Activated CD8-positive, alpha-beta memory T cell treated with anti-CD3 and anti-CD28 coated beads, Interleukin-2, amount 50 U/mL, for 24 hours (primary cell): ENCODE results near the gene MAGI2.

Source experiments
- DNase-seq: peaks from one replicate; pipeline ENCODE4 v3.0.0-alpha.2; 2020; ENCODE audit errors: extremely low read depth

Gene MAGI2

DNA sequence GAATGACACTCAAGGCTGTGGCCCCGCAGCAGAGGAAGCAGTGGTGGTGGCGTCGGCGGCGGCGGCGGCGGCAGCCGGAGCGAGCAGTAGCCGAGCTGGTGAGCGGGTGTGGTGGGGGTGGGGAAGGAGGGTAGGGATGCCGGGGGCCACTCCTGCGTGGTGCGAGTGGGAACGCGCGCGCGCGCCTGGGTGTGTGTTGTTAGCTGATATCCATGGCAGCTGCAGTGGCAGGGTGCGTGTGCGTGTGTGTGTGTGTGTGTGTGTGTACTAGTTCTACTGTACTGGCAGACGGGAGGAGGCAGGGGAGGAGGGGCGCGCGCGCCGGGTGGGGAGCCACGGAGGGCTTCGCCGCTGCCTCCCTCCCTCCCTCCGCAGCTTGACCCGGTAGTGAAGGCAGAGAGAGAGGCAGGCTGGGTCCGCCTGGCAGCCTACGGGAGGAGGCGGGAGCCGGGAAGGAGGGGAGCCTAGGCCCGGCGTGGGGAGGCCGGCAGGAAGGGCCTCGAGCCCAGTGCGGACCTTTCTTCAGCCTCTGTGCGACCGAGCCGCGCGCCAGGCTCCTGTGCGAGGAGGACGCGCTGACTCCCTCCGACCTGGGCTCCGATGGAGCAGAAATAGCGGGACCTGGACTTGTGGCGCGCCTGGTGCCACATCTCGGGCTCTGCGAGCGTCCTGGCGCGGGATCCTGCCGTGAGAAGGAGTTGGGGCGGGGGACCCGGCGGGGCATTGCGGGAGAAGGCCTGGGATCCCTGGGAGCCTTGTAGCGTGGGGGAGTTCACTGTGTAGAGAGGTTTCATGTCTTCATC is at the start of gene MAGI2:
MAGI2 (minus strand) TSS at position 110 of the 803 bp plus-strand sequence. CDS start 347 bp downstream, outside the sequence.
- no peak for DNase-seq

DNA sequence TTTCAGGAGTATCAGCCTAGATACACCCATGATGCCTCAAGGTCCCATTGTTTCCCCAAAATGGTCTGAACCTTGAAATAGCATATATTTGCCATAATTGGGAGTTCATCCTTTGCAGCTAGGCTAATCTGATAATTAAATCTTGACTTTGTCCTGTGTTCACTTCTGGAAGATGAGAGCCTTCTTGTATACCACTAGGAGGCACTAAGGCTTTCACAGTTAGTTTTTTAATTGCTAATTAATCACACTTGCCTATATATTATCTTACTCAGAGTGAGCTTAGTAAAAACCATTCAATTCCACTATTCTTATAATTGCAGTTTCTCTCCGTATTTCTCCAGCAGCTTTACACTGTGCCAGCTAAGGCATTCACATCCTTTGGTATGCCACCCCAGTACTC is 48.7 kb upstream of the MAGI2 start:
- no peak for DNase-seq

GRCh38 chr7:79500759-79501158 is 47.3 kb upstream of the MAGI2 start:
- no peak for DNase-seq

- no peak for DNase-seq
These were observed 44.3 kb upstream of the MAGI2 start for GRCh38 chr7:79497728-79498127.

- no peak for DNase-seq
These were observed 42.2 kb upstream of the MAGI2 start for GRCh38 chr7:79495544-79496272.

GRCh38 chr7:79494046-79494445 is 40.6 kb upstream of the MAGI2 start:
- DNase-seq = no peak

DNA sequence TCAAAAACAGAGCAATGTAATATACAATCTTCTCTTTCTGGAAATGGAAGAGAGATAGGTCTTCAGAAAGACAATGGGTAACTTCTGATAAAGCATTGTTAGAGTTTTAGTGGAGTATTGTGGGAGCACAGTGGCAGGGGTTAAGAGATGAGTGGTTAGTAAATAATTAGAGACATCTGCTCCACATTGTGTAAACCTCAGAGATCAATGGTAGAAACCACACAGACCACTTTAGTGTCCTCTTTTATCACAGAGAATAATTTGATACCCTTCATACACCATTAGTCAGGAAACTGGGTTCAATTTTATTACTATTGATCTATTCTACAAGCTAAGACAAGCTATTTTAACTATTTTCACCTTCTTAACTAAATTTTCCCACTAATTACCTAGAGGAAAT is 35.9 kb upstream of the MAGI2 start:
- no peak for DNase-seq

- DNase-seq = no peak
These were observed 24.9 kb upstream of the MAGI2 start for GRCh38 chr7:79478386-79478785.

DNA sequence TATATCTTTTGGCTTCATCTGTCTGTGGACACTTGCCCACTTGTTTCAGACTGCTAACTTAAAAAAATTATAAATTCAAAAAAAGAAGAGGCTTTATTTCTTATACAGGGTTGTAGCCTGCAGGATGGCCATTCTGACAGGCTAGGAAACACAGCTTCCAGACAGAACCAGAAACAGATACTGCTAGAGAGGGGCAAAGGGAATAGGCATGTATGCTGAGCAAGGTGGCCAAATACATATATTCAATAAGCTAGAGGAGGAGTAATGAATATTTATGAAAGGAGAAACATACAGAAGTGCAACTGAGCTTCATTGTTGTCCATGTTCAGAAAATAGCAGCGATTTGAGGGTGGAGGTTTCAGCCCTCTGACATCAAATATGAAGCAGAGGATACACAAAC is 22.0 kb upstream of the MAGI2 start:
- DNase-seq = no peak

- no peak for DNase-seq
These were observed 18.2 kb upstream of the MAGI2 start for GRCh38 chr7:79471699-79472098.

GRCh38 chr7:79471283-79471682 is 17.8 kb upstream of the MAGI2 start:
- DNase-seq = no peak

- no peak for DNase-seq
These were observed 12.1 kb upstream of the MAGI2 start for GRCh38 chr7:79465551-79465950.

DNA sequence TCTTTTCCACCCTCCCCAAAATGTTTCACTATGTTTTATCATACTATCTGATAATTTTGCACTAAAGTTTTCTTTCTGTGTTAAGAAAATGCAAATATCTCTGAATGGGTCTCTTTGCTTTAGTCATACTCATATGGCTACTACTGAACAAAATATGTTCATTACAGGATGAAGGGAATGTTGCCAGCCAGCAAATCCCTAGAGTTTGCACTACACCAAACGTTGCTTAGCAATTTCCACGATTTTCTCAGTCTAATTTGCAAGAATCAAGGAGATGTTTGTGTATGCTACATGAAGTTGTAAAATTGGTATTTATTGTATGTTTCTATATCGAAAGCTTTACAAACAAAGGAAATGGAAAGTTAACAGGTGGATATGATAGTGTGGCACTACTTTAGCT is 10.6 kb upstream of the MAGI2 start:
- no peak for DNase-seq

DNA sequence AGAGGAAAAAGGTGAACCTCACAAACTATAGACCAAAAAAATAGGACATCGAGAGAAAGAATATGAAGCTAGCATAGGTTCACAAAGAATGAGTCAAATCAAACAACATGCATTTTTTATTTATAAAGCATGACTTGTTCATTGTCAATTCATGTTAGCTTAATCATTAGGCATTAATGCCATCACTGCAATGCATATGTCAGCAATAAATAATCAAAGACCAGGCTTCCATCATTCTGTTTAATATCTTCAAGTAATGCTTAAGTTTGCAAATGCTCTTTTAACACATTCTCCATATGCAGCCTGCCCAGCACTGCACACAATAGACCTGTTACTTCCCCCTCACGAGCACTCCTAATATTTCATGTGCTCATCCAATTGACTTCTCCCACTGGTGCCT is 8.9 kb upstream of the MAGI2 start:
- DNase-seq = no peak

DNA sequence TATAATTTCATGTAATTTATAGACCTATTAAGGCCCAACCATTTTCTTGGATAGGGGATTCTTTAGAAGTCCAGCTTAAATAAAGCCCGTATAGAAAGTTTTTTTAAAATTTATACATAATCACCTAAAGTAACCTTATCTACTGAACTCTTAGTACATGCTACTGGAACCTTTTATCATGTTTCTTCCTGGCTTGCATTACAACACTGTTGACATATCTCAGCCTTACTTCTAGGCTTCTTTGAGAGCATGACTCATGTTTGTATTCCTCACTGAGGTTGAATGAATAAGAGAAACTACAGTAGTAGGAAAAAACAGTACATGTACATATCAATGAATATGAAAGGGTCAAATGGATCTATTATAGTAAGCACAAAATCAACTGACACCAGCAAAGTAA is 8.2 kb upstream of the MAGI2 start:
- DNase-seq = no peak

GRCh38 chr7:79459381-79459780 is 5.9 kb upstream of the MAGI2 start:
- no peak for DNase-seq

GRCh38 chr7:79458796-79459195 is 5.3 kb upstream of the MAGI2 start:
- no peak for DNase-seq

GRCh38 chr7:79455173-79455790 is 1.8 kb upstream of the MAGI2 start:
- no peak for DNase-seq

- DNase-seq = no peak
These were observed 994 bp upstream of the MAGI2 start for GRCh38 chr7:79454361-79454960.

- DNase-seq = no peak
These were observed 255 bp downstream of the MAGI2 start for GRCh38 chr7:79453266-79453557.

GRCh38 chr7:79452495-79453265 is 787 bp downstream of the MAGI2 start:
- DNase-seq = no peak

- DNase-seq = no peak
These were observed 1.4 kb downstream of the MAGI2 start for GRCh38 chr7:79452032-79452494.
